HepG2 (cell line): ENCODE results near the gene C20orf204. TPM values are rescaled to one million over a fixed set of nuclear protein-coding genes. Genes with fewer than 3 reads are reported as not detected.

Experiments
- ATF7 ChIP-seq, 2 experiments: fragments of 450-650 bp in 1 of 2; sonication (generic) in 1 of 2; formaldehyde crosslinking in 1 of 2; IDR thresholded peaks; 2 replicates each; pipeline versions ENCODE4 v1.4.0 to v1.6.1; 2016 to 2020; ENCODE audit warnings: antibody characterized with exemption in 1 of 2, mild to moderate bottlenecking in 1 of 2, missing genetic modification reagents in 1 of 2
- CBX2 ChIP-seq, 2 experiments: fragments of 200-600 bp in 1 of 2; sonication (generic); formaldehyde crosslinking in 1 of 2; IDR thresholded peaks; 2 replicates each; pipeline versions ENCODE4 v1.7.0 to v1.8.1; 2018 to 2022; ENCODE audit warnings: low read depth in 2 of 2, low read length in 1 of 2, mild to moderate bottlenecking in 1 of 2, missing genetic modification reagents in 1 of 2
- DNMT3B ChIP-seq: conservative IDR thresholded peaks from 2 replicates; pipeline ENCODE4 v1.6.1; 2016; ENCODE audit warnings: missing biosample characterization, control low read depth
- GFI1 ChIP-seq: sonication (generic); formaldehyde crosslinking; IDR thresholded peaks from 2 replicates; pipeline ENCODE4 v1.5.0; 2020; ENCODE audit warnings: missing genetic modification reagents, mild to moderate bottlenecking, borderline replicate concordance
- HOXA5 ChIP-seq: sonication (generic); formaldehyde crosslinking; IDR thresholded peaks from 2 replicates; pipeline ENCODE4 v1.4.0; 2020; ENCODE audit warnings: missing genetic modification reagents
- KLF6 ChIP-seq: IDR thresholded peaks from 2 replicates; pipeline ENCODE4 v1.8.0; 2016; ENCODE audit warnings: missing biosample characterization, missing genetic modification reagents
- MYC ChIP-seq: sonication (generic); formaldehyde crosslinking; IDR thresholded peaks from 2 replicates; pipeline ENCODE4 v1.9.0; 2021; ENCODE audit warnings: missing genetic modification reagents, borderline replicate concordance
- NR1H2 ChIP-seq: sonication (generic); formaldehyde crosslinking; IDR thresholded peaks from 2 replicates; pipeline ENCODE4 v1.8.1; 2022; ENCODE audit warnings: low read depth, missing genetic modification reagents, borderline replicate concordance
- TEAD3 ChIP-seq: optimal IDR thresholded peaks from 2 replicates; pipeline ENCODE3; 2016; ENCODE audit warnings: borderline replicate concordance
- XRCC5 ChIP-seq: fragments of 200-400 bp; formaldehyde crosslinking; optimal IDR thresholded peaks from 2 replicates; pipeline ENCODE3; 2017; ENCODE audit warnings: mild to moderate bottlenecking, low read length
- ZMAT3 ChIP-seq: sonication (generic); formaldehyde crosslinking; conservative IDR thresholded peaks from 2 replicates; pipeline ENCODE4 v1.7.0; 2021; ENCODE audit warnings: missing genetic modification reagents
- ZNF607 ChIP-seq: sonication (generic); formaldehyde crosslinking; IDR thresholded peaks from 2 replicates; pipeline ENCODE4 v1.5.1; 2020; ENCODE audit warnings: missing genetic modification reagents, mild to moderate bottlenecking, borderline replicate concordance
- ZSCAN22 ChIP-seq: sonication (generic); formaldehyde crosslinking; IDR thresholded peaks from 2 replicates; pipeline ENCODE4 v1.4.0; 2020; ENCODE audit warnings: mild to moderate bottlenecking, missing genetic modification reagents
- ZSCAN29 ChIP-seq: sonication (generic); formaldehyde crosslinking; conservative IDR thresholded peaks from 2 replicates; pipeline ENCODE4 v1.4.0; 2020; ENCODE audit warnings: mild to moderate bottlenecking, missing genetic modification reagents
- polyA plus RNA-seq, 8 experiments: library from polyadenylated mRNA; depleted of rRNA in 3 of 8; stranded (reverse) in 7 of 8; unstranded in 1 of 8; fragments of >200 nt; fragmentation: Illumina TruSeq in 4 of 8; extraction: Trizol in 4 of 8; gene quantifications; 2 replicates each; pipeline versions ENCODE4 v1.2.1 to v1.2.3, GENCODE V29; 2011 to 2016; ENCODE audit warnings: low read depth in 4 of 8, missing spikeins in 1 of 8, mixed read lengths in 1 of 8; ENCODE audit not compliant: insufficient read depth in 1 of 8
- total RNA-seq, 5 experiments: library from RNA; depleted of rRNA; stranded (reverse); fragments of >200 nt; fragmentation: Illumina TruSeq; extraction: Trizol; gene quantifications; 2 replicates each; pipeline ENCODE4 v1.2.3, GENCODE V29; 2016; ENCODE audit warnings: low read depth in 1 of 5
- TF ChIP-seq, protein P1 (sequence below): sonication (generic); formaldehyde crosslinking; IDR thresholded peaks from 2 replicates; pipeline ENCODE4 v1.4.0; 2020; ENCODE audit warnings: mild to moderate bottlenecking, missing genetic modification reagents
- TF ChIP-seq, protein P2 (sequence below): IDR thresholded peaks from 2 replicates; pipeline ENCODE4 v1.6.1; 2016; ENCODE audit warnings: low read depth, missing genetic modification reagents, missing compliant biosample characterization
- TF ChIP-seq, protein P3 (sequence below): sonication (generic); formaldehyde crosslinking; IDR thresholded peaks from 2 replicates; pipeline ENCODE4 v1.5.0; 2020; ENCODE audit warnings: missing genetic modification reagents
- TF ChIP-seq, protein P4 (sequence below): sonication (generic); formaldehyde crosslinking; IDR thresholded peaks from 2 replicates; pipeline ENCODE4 v1.4.0; 2020; ENCODE audit warnings: mild to moderate bottlenecking, missing genetic modification reagents

The C20orf204 gene
- total and polyA plus RNA-seq, 2 of the 13 experiments (the other 11 are each of a cell fraction or from before 2014, with no cell fraction given): 22.1 to 80.0 TPM

DNA sequence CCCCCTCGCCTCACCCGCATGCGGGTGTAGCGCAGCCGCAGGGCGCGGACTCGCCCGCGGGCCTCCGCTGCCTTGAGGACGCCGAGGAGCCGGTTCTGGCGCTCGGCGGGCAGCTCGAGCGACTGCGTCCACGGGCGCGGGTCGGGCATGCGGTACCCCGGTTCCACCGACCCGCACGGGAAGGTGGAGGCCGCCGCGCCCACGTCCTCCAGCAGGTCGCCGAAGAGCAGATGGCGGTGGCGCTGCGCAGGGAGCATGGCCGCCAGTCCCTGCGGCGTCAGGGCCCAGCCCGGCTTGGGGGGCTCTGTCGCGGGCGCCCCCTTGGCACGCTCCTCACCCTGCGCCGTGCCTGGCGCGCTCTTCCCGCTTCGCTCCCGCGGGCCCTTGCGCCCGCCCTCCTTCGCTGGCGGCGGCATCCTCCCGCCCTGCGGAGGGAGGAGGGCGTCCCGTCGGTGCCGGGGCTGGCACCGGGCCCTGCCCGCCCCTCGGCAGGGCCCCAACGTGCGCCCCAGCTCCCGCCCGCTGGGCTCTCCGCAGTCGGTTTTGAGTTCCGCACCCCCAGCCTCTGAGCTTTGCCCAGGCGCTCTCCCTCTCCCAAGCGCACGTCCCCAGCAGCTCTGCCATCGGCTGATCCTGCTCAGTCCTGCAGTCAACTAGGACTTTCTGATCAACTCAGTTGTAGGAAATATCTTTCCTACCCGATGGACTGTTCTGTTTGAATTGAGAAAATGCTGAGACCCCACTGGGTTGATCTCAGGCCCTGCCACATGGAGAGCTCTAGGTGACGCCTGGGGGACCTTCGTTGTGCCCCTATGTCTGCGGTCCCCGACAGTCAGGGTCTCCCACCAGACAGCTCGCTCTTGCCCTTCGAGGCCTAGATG lies 48.1 kb downstream of the C20orf204 start, which contains the start of gene LKAAEAR1 (continued):
- TF ChIP-seq, protein P1, sequence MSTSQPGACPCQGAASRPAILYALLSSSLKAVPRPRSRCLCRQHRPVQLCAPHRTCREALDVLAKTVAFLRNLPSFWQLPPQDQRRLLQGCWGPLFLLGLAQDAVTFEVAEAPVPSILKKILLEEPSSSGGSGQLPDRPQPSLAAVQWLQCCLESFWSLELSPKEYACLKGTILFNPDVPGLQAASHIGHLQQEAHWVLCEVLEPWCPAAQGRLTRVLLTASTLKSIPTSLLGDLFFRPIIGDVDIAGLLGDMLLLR (CRISPR knock-in tag): peak; percentile 14; the same call in 1 of the 2 replicates
- TF ChIP-seq, protein P2, sequence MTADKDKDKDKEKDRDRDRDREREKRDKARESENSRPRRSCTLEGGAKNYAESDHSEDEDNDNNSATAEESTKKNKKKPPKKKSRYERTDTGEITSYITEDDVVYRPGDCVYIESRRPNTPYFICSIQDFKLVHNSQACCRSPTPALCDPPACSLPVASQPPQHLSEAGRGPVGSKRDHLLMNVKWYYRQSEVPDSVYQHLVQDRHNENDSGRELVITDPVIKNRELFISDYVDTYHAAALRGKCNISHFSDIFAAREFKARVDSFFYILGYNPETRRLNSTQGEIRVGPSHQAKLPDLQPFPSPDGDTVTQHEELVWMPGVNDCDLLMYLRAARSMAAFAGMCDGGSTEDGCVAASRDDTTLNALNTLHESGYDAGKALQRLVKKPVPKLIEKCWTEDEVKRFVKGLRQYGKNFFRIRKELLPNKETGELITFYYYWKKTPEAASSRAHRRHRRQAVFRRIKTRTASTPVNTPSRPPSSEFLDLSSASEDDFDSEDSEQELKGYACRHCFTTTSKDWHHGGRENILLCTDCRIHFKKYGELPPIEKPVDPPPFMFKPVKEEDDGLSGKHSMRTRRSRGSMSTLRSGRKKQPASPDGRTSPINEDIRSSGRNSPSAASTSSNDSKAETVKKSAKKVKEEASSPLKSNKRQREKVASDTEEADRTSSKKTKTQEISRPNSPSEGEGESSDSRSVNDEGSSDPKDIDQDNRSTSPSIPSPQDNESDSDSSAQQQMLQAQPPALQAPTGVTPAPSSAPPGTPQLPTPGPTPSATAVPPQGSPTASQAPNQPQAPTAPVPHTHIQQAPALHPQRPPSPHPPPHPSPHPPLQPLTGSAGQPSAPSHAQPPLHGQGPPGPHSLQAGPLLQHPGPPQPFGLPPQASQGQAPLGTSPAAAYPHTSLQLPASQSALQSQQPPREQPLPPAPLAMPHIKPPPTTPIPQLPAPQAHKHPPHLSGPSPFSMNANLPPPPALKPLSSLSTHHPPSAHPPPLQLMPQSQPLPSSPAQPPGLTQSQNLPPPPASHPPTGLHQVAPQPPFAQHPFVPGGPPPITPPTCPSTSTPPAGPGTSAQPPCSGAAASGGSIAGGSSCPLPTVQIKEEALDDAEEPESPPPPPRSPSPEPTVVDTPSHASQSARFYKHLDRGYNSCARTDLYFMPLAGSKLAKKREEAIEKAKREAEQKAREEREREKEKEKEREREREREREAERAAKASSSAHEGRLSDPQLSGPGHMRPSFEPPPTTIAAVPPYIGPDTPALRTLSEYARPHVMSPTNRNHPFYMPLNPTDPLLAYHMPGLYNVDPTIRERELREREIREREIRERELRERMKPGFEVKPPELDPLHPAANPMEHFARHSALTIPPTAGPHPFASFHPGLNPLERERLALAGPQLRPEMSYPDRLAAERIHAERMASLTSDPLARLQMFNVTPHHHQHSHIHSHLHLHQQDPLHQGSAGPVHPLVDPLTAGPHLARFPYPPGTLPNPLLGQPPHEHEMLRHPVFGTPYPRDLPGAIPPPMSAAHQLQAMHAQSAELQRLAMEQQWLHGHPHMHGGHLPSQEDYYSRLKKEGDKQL (CRISPR knock-in tag): peak; percentile 3; the same call in 1 of the 2 replicates
- TF ChIP-seq ZSCAN22: 0 out of 2 replicates have a peak, but pooled peaks have one; percentile 48
- TF ChIP-seq TEAD3 (CRISPR knock-in tag): peak; percentile 3
- TF ChIP-seq ATF7 (IDR thresholded peaks at IDR 0.05): no peak
- 0 out of 2 replicates have a peak, but pooled peaks have one; percentile 22 for TF ChIP-seq ATF7 (CRISPR knock-in tag; IDR thresholded peaks at IDR 0.05)
- no peak for TF ChIP-seq HOXA5 (CRISPR knock-in tag)
- TF ChIP-seq CBX2 (IDR thresholded peaks at IDR 0.05; ENCODE audit: low read depth, low read length): no peak
- TF ChIP-seq CBX2 (CRISPR knock-in tag; IDR thresholded peaks at IDR 0.05; ENCODE audit: low read depth): peak; percentile 69; the same call in 1 of the 2 replicates
- no peak for TF ChIP-seq GFI1 (CRISPR knock-in tag)
- TF ChIP-seq ZSCAN29 (CRISPR knock-in tag): peak; percentile 30; the same call in 1 of the 2 replicates
- 0 out of 2 replicates have a peak, but pooled peaks have one; percentile 40 for TF ChIP-seq ZNF607
- no peak for TF ChIP-seq DNMT3B
- TF ChIP-seq, protein P3, sequence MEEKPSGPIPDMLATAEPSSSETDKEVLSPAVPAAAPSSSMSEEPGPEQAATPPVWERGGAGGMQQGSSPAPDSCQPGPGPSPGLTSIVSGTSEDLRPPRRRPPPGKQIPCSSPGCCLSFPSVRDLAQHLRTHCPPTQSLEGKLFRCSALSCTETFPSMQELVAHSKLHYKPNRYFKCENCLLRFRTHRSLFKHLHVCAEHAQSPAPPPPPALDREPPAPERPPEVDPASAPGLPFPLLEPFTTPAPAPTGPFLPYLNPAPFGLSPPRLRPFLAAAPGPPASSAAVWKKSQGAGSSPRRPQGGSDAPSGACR (CRISPR knock-in tag): peak; percentile 89; the same call in 1 of the 2 replicates
- 0 out of 2 replicates have a peak, but pooled peaks have one; percentile 2 for TF ChIP-seq ZMAT3
- TF ChIP-seq MYC (CRISPR knock-in tag): peak; percentile 50; the same call in 1 of the 2 replicates
- TF ChIP-seq XRCC5: peak; percentile 14
- TF ChIP-seq NR1H2 (CRISPR knock-in tag): peak; percentile 48; the same call in 1 of the 2 replicates
- TF ChIP-seq KLF6 (CRISPR knock-in tag): no peak
- TF ChIP-seq, protein P4, sequence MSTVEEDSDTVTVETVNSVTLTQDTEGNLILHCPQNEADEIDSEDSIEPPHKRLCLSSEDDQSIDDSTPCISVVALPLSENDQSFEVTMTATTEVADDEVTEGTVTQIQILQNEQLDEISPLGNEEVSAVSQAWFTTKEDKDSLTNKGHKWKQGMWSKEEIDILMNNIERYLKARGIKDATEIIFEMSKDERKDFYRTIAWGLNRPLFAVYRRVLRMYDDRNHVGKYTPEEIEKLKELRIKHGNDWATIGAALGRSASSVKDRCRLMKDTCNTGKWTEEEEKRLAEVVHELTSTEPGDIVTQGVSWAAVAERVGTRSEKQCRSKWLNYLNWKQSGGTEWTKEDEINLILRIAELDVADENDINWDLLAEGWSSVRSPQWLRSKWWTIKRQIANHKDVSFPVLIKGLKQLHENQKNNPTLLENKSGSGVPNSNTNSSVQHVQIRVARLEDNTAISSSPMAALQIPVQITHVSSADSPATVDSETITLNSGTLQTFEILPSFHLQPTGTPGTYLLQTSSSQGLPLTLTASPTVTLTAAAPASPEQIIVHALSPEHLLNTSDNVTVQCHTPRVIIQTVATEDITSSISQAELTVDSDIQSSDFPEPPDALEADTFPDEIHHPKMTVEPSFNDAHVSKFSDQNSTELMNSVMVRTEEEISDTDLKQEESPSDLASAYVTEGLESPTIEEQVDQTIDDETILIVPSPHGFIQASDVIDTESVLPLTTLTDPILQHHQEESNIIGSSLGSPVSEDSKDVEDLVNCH (CRISPR knock-in tag): peak; percentile 69; the same call in 1 of the 2 replicates
